ENCODE data around the gene SIX1. TPM values are rescaled to one million over a fixed set of nuclear protein-coding genes. Genes with fewer than 3 reads are reported as not detected.

Gene SIX1
- total RNA-seq, 1 donor from 2014 or later, result 0.12 TPM

Other genes with a start within 250 kb of the SIX1 start
- gene C14orf39, start 163.4 kb downstream of the SIX1 start, total RNA-seq, result not detected
- gene SIX6, start 140.3 kb downstream of the SIX1 start, total RNA-seq, result not detected
- 0.20 TPM for gene SIX4, start 74.9 kb upstream of the SIX1 start, total RNA-seq
- gene MNAT1, start 85.3 kb upstream of the SIX1 start, total RNA-seq, result 25.3 TPM